HG02588 (cell line): ENCODE measurements around the gene EGF.
A peak's percentile ranks its signal among the peaks of the same experiment; 100 is the strongest.

Experiments
- ATAC-seq: cut with Tn5 transposase; IDR thresholded peaks from one replicate; pipeline ENCODE4 v1.9.1; 2021; ENCODE audit warnings: mild to moderate bottlenecking, moderate library complexity; ENCODE audit not compliant: unreplicated experiment

The EGF gene

DNA sequence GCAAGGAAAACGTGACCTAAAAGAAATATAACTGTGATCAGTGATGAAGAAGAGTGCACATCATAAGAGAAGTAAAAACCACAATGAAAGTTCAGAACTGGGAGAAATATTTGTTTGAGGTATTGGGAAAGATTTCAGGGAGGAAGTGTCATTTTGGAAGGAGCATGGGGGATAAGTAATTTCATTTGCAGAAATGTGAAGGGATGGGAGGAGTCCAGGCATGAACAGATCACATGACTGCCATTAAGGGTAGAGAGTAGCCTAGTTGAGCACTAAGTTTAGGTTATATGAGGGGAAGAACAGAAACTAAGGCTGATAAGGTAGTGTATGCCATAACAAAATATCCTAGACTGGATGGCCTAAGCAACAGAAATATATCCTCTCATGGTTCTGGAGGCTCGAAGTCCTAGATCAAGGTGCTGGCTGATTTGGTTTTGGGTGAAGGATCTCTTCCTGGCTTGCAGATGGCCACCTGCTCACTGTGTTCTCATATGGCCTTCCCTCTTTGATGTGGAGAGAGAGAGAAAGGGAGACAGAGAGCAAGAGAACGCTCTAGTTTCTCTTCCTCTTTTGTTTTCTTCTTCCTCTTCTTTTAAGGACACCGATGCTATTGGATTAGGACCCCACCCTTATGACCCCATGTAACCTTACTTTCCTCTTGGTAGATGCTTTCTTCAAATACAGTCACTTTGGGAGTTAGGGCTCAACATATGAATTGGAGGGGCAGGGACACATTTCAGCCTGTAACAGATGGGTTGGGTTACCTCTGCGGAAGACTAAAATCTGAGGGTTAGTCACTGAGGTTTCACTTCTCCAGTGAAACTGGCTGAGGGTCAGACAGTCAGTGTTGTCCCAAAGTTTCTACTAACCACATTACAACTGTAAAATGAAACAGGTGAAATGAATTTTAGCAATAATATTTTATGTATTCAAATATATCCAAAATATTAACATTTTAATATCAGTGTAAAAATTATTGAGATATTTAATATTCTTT is 77.9 kb downstream of the EGF start:
- ATAC-seq: peak; percentile 85

DNA sequence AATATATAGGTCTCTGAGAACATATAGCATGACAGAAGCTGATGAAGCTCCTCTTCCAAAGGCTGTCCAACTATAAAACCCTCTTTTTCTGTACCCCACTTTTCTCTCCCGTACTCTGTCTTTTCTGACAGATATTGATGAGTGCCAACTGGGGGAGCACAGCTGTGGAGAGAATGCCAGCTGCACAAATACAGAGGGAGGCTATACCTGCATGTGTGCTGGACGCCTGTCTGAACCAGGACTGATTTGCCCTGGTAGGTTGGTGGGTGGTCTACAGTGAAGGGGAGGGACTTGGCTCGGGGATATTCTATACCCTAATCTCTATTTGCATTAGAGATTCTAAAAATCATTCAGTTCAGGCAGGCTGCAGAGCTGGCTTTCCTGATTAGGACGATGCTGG is 80.4 kb downstream of the EGF start:
- ATAC-seq: no peak

DNA sequence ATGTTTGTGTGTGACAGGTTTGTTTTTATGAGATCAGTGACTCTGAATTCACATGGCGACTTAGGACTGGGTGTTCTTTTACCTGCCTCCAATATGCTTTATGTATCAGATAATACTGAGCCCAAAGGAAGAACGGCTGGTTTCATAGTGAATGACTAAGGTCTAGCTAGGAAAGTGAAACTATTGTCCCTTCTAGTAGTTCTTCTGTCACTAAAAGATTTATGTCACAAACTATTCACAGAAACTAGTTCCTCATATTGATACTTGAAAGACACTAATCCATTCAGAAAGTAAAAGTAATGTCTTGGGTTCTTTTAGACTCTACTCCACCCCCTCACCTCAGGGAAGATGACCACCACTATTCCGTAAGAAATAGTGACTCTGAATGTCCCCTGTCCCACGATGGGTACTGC is 81.7 kb downstream of the EGF start:
- ATAC-seq: peak; percentile 58

DNA sequence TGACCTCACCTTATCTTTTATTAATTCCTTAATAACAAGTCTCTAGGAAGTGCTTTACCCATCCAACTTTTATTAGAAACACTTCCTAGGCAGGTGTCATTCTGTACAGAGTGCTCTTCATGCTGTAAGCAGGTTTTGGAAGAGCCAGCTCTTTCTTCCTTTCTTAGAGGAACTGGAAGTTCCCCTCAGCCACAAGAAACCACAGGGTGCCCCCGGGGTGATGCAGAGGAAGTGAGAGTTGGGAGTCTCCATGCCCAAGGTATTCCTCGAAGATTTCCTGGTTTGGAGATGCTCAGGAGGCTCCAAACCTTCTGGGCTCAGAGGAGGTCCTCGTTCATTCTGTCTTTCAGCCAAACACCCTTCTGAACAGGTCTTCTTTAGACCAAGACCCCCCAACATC is 83.8 kb downstream of the EGF start:
- ATAC-seq: no peak

- peak; percentile 53 for ATAC-seq
Measured at GRCh38 chr4:109998867-109999584, 86.3 kb downstream of the EGF start.

GRCh38 chr4:109999585-109999912 is 86.9 kb downstream of the EGF start:
- ATAC-seq: no peak

DNA sequence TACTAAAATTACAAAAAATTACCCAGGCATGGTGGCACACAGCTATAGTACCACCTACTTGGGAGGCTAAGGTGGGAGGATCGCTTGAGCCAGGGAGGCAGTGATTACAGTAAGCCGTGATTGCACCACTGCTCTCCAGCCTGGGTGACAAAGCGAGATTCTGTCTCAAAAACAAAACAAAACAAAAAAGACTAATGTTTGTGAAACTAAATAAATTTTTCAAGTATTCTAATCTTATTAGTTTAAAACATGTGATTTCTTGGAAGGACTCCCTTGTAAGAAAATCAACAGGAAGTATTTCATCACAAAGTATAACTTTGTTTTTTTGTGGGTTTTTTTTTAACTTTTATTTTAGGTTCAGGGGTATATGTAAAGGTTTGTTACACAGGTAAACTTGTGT is 89.6 kb downstream of the EGF start:
- ATAC-seq: no peak

GRCh38 chr4:110003401-110004187 is 90.9 kb downstream of the EGF start:
- ATAC-seq: no peak

- ATAC-seq: no peak
Measured at GRCh38 chr4:110004556-110004955, 91.9 kb downstream of the EGF start.

DNA sequence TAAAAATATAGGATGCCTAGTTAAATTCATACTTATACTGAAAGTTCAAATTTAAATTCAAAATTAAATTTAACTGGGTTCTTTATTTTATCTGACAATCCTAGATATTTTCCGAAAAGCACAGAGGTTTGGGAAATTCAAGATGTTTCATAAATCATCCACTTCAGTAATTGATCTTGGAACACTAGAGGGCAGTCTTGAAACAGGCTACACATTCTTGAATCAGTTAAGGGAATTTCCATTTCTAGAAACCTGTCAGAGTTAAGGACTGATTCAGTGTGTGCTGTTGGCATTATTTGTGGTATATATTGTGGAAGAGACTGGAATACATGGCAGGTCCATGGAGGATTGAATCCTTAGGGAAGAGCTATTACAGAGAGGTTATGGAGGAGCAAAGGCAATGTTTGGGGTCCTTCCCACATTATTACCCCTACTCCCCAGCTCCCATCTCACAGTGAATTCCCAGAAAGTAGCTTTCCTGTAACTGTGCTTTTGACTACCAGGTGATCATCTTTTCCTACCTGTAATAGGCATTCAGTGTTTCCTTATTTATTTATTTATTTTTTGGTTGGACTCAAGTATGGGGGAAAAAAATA is 92.9 kb downstream of the EGF start:
- peak; percentile 74 for ATAC-seq

DNA sequence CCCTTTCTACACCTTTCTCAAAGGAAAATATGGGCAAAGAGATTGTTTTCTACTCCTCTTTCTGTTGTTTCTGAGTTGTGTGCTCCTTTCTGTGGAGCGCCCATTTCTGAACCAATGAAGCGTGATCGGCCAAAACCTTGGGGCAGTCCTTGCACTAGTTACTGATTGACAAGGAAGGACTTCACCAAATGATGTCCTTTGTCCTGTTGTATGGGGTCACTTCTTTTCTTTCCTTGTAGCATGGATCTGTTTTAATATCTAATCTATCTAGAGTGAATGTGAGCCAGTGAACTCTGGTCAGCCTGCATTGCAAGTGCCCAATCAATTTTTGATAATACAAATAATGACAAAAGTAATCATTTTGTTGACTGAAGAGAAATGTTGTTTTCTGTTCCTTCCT is 94.5 kb downstream of the EGF start:
- ATAC-seq: no peak

DNA sequence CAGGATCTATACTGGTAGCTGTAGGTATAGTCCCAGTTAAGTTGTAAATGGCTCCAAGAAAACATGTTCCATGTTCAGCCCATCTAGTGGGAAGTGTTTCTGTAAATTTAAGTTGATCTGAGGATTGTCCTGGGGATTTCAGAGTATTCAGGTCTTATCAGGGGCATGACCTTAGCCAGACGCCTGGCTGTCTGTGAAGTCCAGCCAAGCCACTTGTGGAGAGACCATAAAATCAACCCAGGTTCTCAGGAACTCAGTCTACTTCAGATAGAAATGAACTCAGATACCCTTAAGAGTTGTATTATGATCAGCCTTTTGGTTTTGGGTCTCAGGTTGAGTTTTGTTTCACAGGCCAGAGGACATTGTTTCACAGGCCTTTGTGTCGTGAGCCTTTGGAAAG is 95.9 kb downstream of the EGF start:
- ATAC-seq: no peak

GRCh38 chr4:110009550-110009949 is 96.9 kb downstream of the EGF start:
- ATAC-seq: no peak

DNA sequence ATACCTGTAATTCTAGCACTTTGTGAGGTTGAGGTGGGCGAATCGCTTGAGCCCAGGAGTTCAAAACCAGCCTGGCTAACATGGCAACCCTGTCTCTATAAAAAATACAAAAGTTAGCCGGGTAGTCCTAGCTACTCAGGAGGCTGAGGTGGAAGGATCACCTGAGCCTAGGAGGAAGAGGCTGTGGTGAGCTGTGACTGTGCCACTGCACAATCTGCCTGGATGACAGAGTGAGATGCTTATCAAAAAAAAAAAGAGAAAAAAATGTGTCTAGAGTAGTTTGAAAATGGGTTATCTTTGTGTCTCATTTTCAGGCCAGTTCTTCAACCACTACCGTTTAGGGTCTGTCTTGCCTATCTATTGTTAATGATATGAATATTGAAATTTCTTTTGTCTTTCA is 98.1 kb downstream of the EGF start:
- no peak for ATAC-seq

DNA sequence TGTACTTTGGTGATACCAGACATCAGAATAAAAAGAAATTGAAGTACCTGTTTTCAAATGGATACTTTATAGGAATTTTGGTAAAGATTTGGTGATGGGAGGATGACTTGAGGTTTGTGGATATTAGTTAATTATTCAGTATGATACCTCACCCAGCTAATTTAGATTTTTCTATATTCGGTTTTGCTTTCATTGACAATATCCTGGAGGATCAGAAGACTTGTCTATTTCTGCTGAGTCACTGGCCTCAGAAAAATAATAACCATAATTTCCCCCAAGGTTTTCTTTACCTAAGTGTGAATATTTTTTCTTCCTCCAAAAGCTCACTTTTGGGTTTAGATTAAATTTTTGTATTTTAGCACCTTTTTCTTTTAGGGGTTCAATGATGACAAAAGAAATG is 100.2 kb downstream of the EGF start:
- no peak for ATAC-seq

GRCh38 chr4:110014233-110014632 is 101.5 kb downstream of the EGF start:
- ATAC-seq: no peak

GRCh38 chr4:110019153-110019552 is 106.5 kb downstream of the EGF start:
- ATAC-seq: no peak

DNA sequence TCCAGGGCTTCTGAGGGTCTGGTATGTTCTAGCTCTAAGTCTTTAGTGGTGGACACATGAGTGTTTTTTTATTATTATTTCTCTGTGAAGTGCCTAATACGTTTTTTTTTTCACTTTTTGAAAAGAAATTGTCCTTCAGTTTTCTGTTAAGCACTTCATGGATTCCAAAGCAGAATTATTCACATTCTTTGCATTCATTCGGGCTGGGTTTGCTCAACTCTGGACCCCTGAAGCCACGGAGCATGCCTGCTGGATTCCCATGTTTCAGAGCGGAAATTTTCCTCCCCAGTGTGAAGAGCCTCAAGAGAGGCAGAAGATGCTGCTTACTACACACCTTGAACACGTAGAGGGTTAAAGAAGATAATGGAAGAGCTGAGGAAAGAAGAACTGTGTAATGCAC is 107.5 kb downstream of the EGF start:
- no peak for ATAC-seq

GRCh38 chr4:110020646-110021443 is 108.2 kb downstream of the EGF start:
- ATAC-seq: no peak

GRCh38 chr4:110022457-110022856 is 109.8 kb downstream of the EGF start:
- ATAC-seq: no peak
